ENCODE results near the gene FLT4. TPM values are rescaled to one million over a fixed set of nuclear protein-coding genes. Genes with fewer than 3 reads are reported as not detected.

Gene FLT4
- total RNA-seq, 1 donor from 2014 or later: 7.7 TPM

Other genes starting within 250 kb of the FLT4 start
- 5.2 TPM for gene CNOT6, start 155.2 kb downstream of the FLT4 start, total RNA-seq
- gene SCGB3A1, start 58.1 kb downstream of the FLT4 start, total RNA-seq: 0.93 TPM
- not detected for gene OR2Y1, start 90.5 kb upstream of the FLT4 start, total RNA-seq
- 115 TPM for gene MGAT1, start 153.2 kb upstream of the FLT4 start, total RNA-seq
- gene ZFP62, start 211.7 kb upstream of the FLT4 start, total RNA-seq: 7.3 TPM
- gene BTNL8, start 249.6 kb upstream of the FLT4 start, total RNA-seq: 0.45 TPM

Data from left lobe of liver (tissue), 1 donor.